ENCODE data around the gene GDPD1.
A peak's percentile ranks its signal among the peaks of the same experiment; 100 is the strongest.

GDPD1 gene

GRCh38 chr17:59181481-59181880, 38.8 kb upstream of the GDPD1 start:
- no peak for TF ChIP-seq CTCF (IDR thresholded peaks at IDR 0.05; ENCODE audit: insufficient read depth, low read depth, low read length, missing control alignments)
- no peak overlapping the region for H3K4me3 ChIP-seq (ENCODE audit: low read length)
- no peak for DNase-seq (ENCODE audit: low read depth)

GRCh38 chr17:59185997-59186396, 34.3 kb upstream of the GDPD1 start:
- H3K4me3 ChIP-seq (ENCODE audit: low read length): no peak overlapping the region
- TF ChIP-seq CTCF (IDR thresholded peaks at IDR 0.05; ENCODE audit: insufficient read depth, low read depth, low read length, missing control alignments): no peak
- DNase-seq (ENCODE audit: low read depth): no peak

GRCh38 chr17:59186850-59187249, 33.5 kb upstream of the GDPD1 start:
- no peak for TF ChIP-seq CTCF (IDR thresholded peaks at IDR 0.05; ENCODE audit: insufficient read depth, low read depth, low read length, missing control alignments)
- no peak overlapping the region for H3K4me3 ChIP-seq (ENCODE audit: low read length)
- no peak for DNase-seq (ENCODE audit: low read depth)

- no peak overlapping the region for H3K4me3 ChIP-seq (ENCODE audit: low read length)
- TF ChIP-seq CTCF (IDR thresholded peaks at IDR 0.05; ENCODE audit: insufficient read depth, low read depth, low read length, missing control alignments): no peak
- DNase-seq (ENCODE audit: low read depth): peak; percentile 50
Observed at GRCh38 chr17:59190806-59191205, 29.5 kb upstream of the GDPD1 start.

- no peak for DNase-seq (ENCODE audit: low read depth)
Observed at GRCh38 chr17:59193336-59193862, 26.9 kb upstream of the GDPD1 start.

GRCh38 chr17:59199398-59199797, 20.9 kb upstream of the GDPD1 start:
- DNase-seq (ENCODE audit: low read depth): no peak
- TF ChIP-seq CTCF (IDR thresholded peaks at IDR 0.05; ENCODE audit: insufficient read depth, low read depth, low read length, missing control alignments): no peak
- H3K4me3 ChIP-seq (ENCODE audit: low read length): no peak overlapping the region

More at GRCh38 chr17:59193336-59193862, 26.9 kb upstream of the GDPD1 start:
- no peak for TF ChIP-seq CTCF (IDR thresholded peaks at IDR 0.05; ENCODE audit: insufficient read depth, low read depth, low read length, missing control alignments)
- no peak overlapping the region for H3K4me3 ChIP-seq (ENCODE audit: low read length)

GRCh38 chr17:59202320-59202719, 18.0 kb upstream of the GDPD1 start:
- no peak for DNase-seq (ENCODE audit: low read depth)
- no peak for TF ChIP-seq CTCF (IDR thresholded peaks at IDR 0.05; ENCODE audit: insufficient read depth, low read depth, low read length, missing control alignments)
- no peak overlapping the region for H3K4me3 ChIP-seq (ENCODE audit: low read length)

All from epithelial cell of esophagus (primary cell).